ENCODE data around the gene HSP90B1.

DNA sequence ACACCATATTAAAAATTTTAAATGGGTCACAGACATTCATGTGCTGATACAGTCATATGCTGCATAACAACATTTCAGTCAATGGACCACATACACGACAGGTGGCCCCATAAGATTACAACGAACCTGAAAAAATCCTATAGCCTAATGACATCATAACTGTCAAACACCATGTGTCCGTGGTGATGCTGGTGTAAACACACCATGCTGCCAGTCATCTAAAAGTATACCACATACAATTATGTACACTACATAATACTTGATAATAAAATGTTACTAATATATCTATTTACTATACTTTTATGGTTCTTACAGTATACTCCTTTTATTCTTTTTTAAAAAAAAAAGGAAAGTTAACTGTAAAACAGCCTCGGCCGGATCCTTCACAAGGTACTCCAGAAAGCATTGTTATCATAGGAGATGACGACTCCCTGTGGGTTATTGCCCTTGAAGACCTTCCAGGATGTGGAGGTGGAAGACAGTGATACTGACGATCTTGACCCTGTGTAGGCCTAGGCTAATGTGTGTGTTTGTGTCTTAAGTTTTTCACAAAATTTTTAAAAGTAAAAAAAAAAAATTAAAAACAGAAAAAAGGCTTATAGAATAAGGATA, 30.5 kb downstream of the HSP90B1 start:
- TF ChIP-seq SRSF1 (optimal IDR thresholded peaks at IDR 0.05; ENCODE audit: low read depth, low read length): no peak
- TF ChIP-seq, protein P1, sequence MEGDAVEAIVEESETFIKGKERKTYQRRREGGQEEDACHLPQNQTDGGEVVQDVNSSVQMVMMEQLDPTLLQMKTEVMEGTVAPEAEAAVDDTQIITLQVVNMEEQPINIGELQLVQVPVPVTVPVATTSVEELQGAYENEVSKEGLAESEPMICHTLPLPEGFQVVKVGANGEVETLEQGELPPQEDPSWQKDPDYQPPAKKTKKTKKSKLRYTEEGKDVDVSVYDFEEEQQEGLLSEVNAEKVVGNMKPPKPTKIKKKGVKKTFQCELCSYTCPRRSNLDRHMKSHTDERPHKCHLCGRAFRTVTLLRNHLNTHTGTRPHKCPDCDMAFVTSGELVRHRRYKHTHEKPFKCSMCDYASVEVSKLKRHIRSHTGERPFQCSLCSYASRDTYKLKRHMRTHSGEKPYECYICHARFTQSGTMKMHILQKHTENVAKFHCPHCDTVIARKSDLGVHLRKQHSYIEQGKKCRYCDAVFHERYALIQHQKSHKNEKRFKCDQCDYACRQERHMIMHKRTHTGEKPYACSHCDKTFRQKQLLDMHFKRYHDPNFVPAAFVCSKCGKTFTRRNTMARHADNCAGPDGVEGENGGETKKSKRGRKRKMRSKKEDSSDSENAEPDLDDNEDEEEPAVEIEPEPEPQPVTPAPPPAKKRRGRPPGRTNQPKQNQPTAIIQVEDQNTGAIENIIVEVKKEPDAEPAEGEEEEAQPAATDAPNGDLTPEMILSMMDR (CRISPR knock-in tag; IDR thresholded peaks at IDR 0.05): no peak
- TF ChIP-seq EP300 (IDR thresholded peaks at IDR 0.05; ENCODE audit: low read depth in 2 of 2, low read length in 2 of 2): no peak
- no peak for TF ChIP-seq EP300 (CRISPR knock-in tag; IDR thresholded peaks at IDR 0.05; ENCODE audit: borderline replicate concordance)
- no peak for TF ChIP-seq ZFP37 (CRISPR knock-in tag; IDR thresholded peaks at IDR 0.05; ENCODE audit: borderline replicate concordance)
